ENCODE results near the gene DNAJC5.

GRCh38 chr20:63913768-63914167, 18.8 kb downstream of the DNAJC5 start:
- TF ChIP-seq YY1 (IDR thresholded peaks at IDR 0.05; ENCODE audit: insufficient read depth, insufficient read length) (no peak), ZNF274 (IDR thresholded peaks at IDR 0.05; ENCODE audit: low read depth, low read length) (no peak)
